ENCODE results near the gene CNNM3. TPM values are rescaled to one million over a fixed set of nuclear protein-coding genes. Genes with fewer than 3 reads are reported as not detected.
A peak's percentile ranks its signal among the peaks of the same experiment; 100 is the strongest.

The CNNM3 gene
- total RNA-seq, 1 donor from 2014 or later = 16.5 TPM

DNA sequence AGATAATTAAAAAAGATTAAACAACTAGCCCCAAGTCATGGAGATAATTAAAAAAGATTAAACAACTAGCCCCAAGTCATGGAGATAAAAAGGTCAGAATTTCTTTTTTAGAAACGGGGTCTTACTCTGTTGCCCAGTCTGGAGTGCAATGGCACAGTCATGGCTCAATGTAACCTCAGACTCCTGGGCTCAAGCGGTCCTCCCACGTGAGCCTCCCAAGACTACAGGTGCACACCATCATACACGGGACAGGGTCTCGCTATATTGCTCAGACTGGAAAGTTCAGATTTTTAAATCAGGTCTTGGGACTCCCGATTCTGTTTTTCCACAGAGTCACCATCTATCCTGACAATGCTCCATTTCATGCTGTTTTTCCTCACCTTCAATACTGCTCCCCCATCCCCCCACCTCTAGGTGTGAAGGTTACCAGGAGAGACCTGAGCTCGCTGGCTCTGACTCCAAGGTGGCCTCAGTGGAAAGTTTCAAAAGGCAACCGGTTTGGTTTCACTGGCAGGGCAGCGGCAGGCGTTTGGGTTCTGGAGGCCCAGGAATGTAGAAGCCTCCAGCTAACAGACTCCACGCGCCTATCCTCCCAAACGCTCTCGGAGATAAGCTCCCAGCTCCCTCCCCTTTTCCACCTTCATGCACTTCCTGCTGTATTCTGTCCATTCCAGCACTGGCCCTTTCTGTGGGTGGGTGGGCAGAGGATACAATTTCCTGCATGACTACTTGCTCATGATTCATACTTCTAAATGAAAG is 56.7 kb downstream of the CNNM3 start:
- Histone ChIP-seq H3K27me3 (no peaks in the 10 kb centered on the region), H3K9me3 (no peaks in the 10 kb centered on the region), H3K27ac (no peak overlapping the region), H3K4me1 (peaks cover 49% of the 10 kb centered on the region), H3K36me3 (no peaks in the 10 kb centered on the region), H3K4me3 (no peak overlapping the region)
- no peak for DNase-seq (ENCODE audit: extremely low spot score in 2 of 2)
- no peak for TF ChIP-seq POLR2A (IDR thresholded peaks at IDR 0.05)
- no peak for TF ChIP-seq POLR2AphosphoS5 (IDR thresholded peaks at IDR 0.05; ENCODE audit: insufficient read depth in 1 of 2, low read depth in 1 of 2)
- TF ChIP-seq, protein P1, sequence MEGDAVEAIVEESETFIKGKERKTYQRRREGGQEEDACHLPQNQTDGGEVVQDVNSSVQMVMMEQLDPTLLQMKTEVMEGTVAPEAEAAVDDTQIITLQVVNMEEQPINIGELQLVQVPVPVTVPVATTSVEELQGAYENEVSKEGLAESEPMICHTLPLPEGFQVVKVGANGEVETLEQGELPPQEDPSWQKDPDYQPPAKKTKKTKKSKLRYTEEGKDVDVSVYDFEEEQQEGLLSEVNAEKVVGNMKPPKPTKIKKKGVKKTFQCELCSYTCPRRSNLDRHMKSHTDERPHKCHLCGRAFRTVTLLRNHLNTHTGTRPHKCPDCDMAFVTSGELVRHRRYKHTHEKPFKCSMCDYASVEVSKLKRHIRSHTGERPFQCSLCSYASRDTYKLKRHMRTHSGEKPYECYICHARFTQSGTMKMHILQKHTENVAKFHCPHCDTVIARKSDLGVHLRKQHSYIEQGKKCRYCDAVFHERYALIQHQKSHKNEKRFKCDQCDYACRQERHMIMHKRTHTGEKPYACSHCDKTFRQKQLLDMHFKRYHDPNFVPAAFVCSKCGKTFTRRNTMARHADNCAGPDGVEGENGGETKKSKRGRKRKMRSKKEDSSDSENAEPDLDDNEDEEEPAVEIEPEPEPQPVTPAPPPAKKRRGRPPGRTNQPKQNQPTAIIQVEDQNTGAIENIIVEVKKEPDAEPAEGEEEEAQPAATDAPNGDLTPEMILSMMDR (IDR thresholded peaks at IDR 0.05) = no peak
- intact Hi-C loops (cut with DNase I) = no loop called here

DNA sequence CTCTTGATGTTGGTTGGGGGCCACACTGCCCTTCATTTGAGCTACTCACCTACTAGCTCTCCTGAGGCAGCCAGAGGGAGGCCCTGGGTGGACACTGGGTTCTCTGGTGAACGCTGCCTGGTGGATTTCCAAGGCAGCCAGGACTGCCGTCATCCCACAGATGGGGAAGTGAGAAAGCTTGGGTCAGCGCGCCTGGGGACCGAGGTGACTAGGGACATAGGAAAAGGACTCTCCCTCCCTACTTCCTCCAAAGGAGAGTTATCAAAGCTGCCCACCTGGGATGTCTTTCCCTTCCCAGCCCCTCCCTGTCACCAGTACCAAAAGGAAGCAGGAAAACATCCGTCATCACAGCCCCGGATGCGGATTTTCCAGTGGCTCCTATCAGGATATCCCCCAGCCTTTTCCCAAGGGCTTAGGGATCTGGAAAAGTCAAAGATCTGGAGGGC is 57.6 kb downstream of the CNNM3 start:
- peaks cover 48% of the 10 kb centered on the region for H3K4me1 ChIP-seq
- peak overlapping the region; percentile 54 for H3K27ac ChIP-seq
- TF ChIP-seq POLR2AphosphoS5 (IDR thresholded peaks at IDR 0.05; ENCODE audit: insufficient read depth in 1 of 2, low read depth in 1 of 2) (no peak), POLR2A (IDR thresholded peaks at IDR 0.05) (no peak)
- TF ChIP-seq, protein P1 (IDR thresholded peaks at IDR 0.05) = no peak
- no peaks in the 10 kb centered on the region for H3K36me3 ChIP-seq
- no peak overlapping the region for H3K4me3 ChIP-seq
- H3K27me3 ChIP-seq = no peaks in the 10 kb centered on the region
- DNase-seq (ENCODE audit: extremely low spot score in 2 of 2) = no peak
- intact Hi-C loops (cut with DNase I) = no loop called here
- no peaks in the 10 kb centered on the region for H3K9me3 ChIP-seq

DNA sequence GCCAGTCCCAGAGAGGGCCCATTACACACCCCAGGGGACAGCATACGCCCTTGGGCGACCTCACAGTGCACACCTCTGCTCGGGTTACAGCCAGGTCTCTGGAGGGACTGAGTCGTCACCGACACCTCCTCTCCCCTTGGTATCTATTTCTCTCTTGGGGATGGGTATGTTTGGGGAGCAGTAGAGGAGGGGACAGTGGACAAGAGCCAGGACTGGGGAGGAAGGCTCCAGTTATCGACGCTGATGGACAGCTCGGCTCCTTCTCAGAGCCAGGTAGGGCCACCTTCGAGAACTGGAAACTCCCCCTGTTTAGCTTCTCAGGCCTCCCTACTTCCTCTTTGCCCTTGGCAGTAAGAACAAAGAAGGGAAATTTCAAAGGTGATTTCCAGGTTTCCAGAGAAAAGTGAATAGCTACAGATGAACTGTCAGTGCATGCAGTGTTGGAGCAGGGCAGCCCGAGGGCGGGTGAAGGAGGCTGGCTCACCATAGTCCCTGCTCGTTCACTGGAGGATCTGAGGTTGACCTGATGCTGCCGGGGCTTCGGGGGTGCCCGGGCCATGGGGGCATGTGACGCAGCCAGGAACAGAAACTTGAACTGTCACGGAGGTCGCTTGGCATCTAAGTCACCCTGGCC is 58.2 kb downstream of the CNNM3 start:
- no peaks in the 10 kb centered on the region for H3K36me3 ChIP-seq
- H3K27me3 ChIP-seq = no peaks in the 10 kb centered on the region
- TF ChIP-seq, protein P1 (IDR thresholded peaks at IDR 0.05) = no peak
- TF ChIP-seq POLR2A (IDR thresholded peaks at IDR 0.05) = no peak
- no peak for TF ChIP-seq POLR2AphosphoS5 (IDR thresholded peaks at IDR 0.05; ENCODE audit: insufficient read depth in 1 of 2, low read depth in 1 of 2)
- intact Hi-C loops (cut with DNase I) = no loop called here
- H3K4me1 ChIP-seq = peaks cover 48% of the 10 kb centered on the region
- H3K27ac ChIP-seq = peak overlapping the region; percentile 54
- H3K9me3 ChIP-seq = no peaks in the 10 kb centered on the region
- DNase-seq (ENCODE audit: extremely low spot score in 2 of 2) = no peak
- no peak overlapping the region for H3K4me3 ChIP-seq

DNA sequence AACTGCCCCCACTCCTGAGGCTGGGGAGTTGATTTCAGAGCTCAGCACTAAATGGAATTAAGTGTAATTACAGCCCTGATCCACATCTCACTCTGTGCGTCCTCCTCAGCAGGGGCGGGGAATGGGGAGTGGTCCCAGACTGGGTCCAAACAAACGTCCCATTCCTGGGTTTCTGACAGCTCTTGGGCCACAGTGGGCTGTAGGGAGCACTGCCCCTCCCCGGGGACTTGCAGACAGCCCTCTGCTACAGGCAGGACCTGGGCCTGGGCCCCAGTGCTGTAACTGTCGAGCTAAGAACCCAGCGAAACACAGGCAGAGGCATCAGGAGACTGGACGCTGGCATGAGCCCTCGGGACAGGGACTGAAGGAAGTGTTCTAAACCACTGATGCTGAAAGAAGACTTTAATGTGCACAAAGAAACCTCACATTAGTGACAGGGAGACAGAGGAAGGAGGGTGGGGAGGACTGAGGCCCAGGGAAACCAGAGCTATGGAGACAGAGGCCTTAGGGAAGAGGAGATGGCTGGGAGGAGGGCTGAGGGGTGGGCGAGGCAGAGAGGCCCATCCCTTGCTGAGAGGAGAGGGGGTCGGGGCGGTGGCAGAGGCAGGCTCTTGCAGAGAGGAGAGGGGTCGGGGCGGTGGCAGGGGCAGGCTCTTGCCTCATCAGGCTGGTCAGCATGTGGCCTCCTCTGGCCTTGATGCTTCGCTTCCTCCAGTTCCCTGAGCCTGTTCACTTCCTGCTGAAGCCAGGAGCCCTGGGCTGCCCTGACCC is 59.6 kb downstream of the CNNM3 start:
- Histone ChIP-seq H3K4me3 (no peak overlapping the region), H3K27me3 (no peaks in the 10 kb centered on the region), H3K4me1 (peaks cover 44% of the 10 kb centered on the region), H3K9me3 (no peaks in the 10 kb centered on the region), H3K27ac (no peak overlapping the region), H3K36me3 (no peaks in the 10 kb centered on the region)
- intact Hi-C loops (cut with DNase I) = no loop called here
- no peak for DNase-seq (ENCODE audit: extremely low spot score in 2 of 2)
- TF ChIP-seq, protein P1 (IDR thresholded peaks at IDR 0.05) = no peak
- TF ChIP-seq POLR2AphosphoS5 (IDR thresholded peaks at IDR 0.05; ENCODE audit: insufficient read depth in 1 of 2, low read depth in 1 of 2) = no peak
- no peak for TF ChIP-seq POLR2A (IDR thresholded peaks at IDR 0.05)
